Common myeloid progenitor, CD34-positive (primary cell): Measurements from ENCODE around the gene CNTN2.

Source experiments
- CTCF ChIA-PET: fragments of 350-600 bp; sonication (Branson Sonifier 250); formaldehyde crosslinking; loops from one replicate; lab custom pipeline; 2021; ENCODE audit warnings: antibody characterized with exemption; lab: Charles Lee
- POLR2A ChIA-PET: fragments of 350-600 bp; sonication (Branson Sonifier 250); formaldehyde crosslinking; loops from one replicate; lab custom pipeline; 2021; ENCODE audit warnings: antibody characterized with exemption; lab: Charles Lee
- DNase-seq, 3 donors: peaks; one replicate each; pipeline versions ENCODE4 v3.0.0 to v3.0.0-alpha.2; 2013
- H3K27ac ChIP-seq, 2 experiments: 1 replicate in 1 of 2; 2 replicates in 1 of 2; pipeline ENCODE4 v1.7.0; 2013; ENCODE audit warnings: inconsistent platforms in 2 of 2, low read length in 2 of 2, mild to moderate bottlenecking in 2 of 2, low read depth in 1 of 2, moderate library complexity in 1 of 2; ENCODE audit not compliant: severe bottlenecking in 2 of 2, insufficient read depth in 1 of 2, poor library complexity in 1 of 2
- H3K27me3 ChIP-seq, 5 experiments: replicated peaks in 2 of 5; 1 replicate in 3 of 5; 2 replicates in 2 of 5; pipeline versions ENCODE4 v1.6.1 to v1.7.0; 2013; ENCODE audit warnings: low read length in 4 of 5, mild to moderate bottlenecking in 2 of 5, moderate library complexity in 2 of 5, inconsistent platforms in 1 of 5; ENCODE audit not compliant: insufficient read depth in 5 of 5, control insufficient read depth in 4 of 5
- H3K36me3 ChIP-seq, 4 experiments: 1 replicate in 2 of 4; 2 replicates in 2 of 4; pipeline versions ENCODE4 v1.6.1 to v1.7.0; 2013; ENCODE audit warnings: low read length in 3 of 4, control low read depth in 1 of 4, mild to moderate bottlenecking in 1 of 4; ENCODE audit not compliant: control insufficient read depth in 4 of 4, insufficient read depth in 4 of 4
- H3K4me1 ChIP-seq, 4 experiments: 1 replicate in 3 of 4; 2 replicates in 1 of 4; pipeline versions ENCODE4 v1.6.1 to v1.7.1; 2013; ENCODE audit warnings: low read length in 3 of 4, mild to moderate bottlenecking in 3 of 4, control low read depth in 1 of 4, inconsistent platforms in 1 of 4, moderate library complexity in 1 of 4; ENCODE audit not compliant: control insufficient read depth in 4 of 4, insufficient read depth in 4 of 4; ENCODE audit errors: control extremely low read depth in 1 of 4
- H3K4me3 ChIP-seq, 7 experiments: 1 replicate in 4 of 7; 2 replicates in 3 of 7; pipeline versions ENCODE4 v1.5.1 to v1.7.0; 2013; ENCODE audit warnings: mild to moderate bottlenecking in 7 of 7, low read length in 6 of 7, moderate library complexity in 6 of 7, inconsistent platforms in 2 of 7, low read depth in 2 of 7, control low read depth in 1 of 7; ENCODE audit not compliant: insufficient read depth in 4 of 7, control insufficient read depth in 1 of 7; ENCODE audit errors: extremely low read depth in 1 of 7
- H3K9me3 ChIP-seq, 5 experiments: 1 replicate in 4 of 5; 2 replicates in 1 of 5; pipeline versions ENCODE4 v1.6.1 to v1.7.1; 2013; ENCODE audit warnings: low read length in 4 of 5, mild to moderate bottlenecking in 2 of 5, inconsistent platforms in 1 of 5, low read depth in 1 of 5, moderate library complexity in 1 of 5; ENCODE audit not compliant: control insufficient read depth in 4 of 5, insufficient read depth in 2 of 5; ENCODE audit errors: control extremely low read depth in 1 of 5
- WGBS: methylation state at CpG from one replicate; pipeline ENCODE4 v1.1.5; 2013; ENCODE audit not compliant: insufficient coverage; 5-methylcytosine and 5-hydroxymethylcytosine counted together

Gene CNTN2

GRCh38 chr1:205082431-205082830 is 39.4 kb downstream of the CNTN2 start:
- CTCF ChIA-PET: interaction anchor here (0.6 to 1.6 kb wide), 7 partner anchors 8 to 1423 kb away, joined by 3 to 5 read pairs (median 3); no protein-coding TSS in a partner anchor
- WGBS: 92% methylated on average over 3 of the region's 4 CpGs
- no peaks in the 10 kb centered on the region for H3K27me3 ChIP-seq
- peaks cover 6 to 30% (median 17%) of the 10 kb centered on the region in 4 experiments for H3K36me3 ChIP-seq
- H3K4me1 ChIP-seq: no peaks in the 10 kb centered on the region
- no peak overlapping the region for H3K27ac ChIP-seq
- no peaks in the 10 kb centered on the region for H3K9me3 ChIP-seq
- POLR2A ChIA-PET: no interaction called here
- H3K4me3 ChIP-seq: no peak overlapping the region
- no peak for DNase-seq

GRCh38 chr1:205084360-205084759 is 41.3 kb downstream of the CNTN2 start, which contains the start of gene TMEM81:
TSS of gene TMEM81 (minus strand) at chr1:205084460. CDS start at chr1:205084320, 140 bp downstream.
- Histone ChIP-seq H3K4me3 (no peak within 1 kb of the TSS), H3K4me1 (no peaks in the 10 kb centered on the region), H3K27me3 (no peaks in the 10 kb centered on the region), H3K27ac (no peak within 1 kb of the TSS), H3K9me3 (no peaks in the 10 kb centered on the region), H3K36me3 (peaks cover 8 to 46% (median 27%) of the 10 kb centered on the region in 4 experiments)
- ChIA-PET POLR2A (no interaction called here), CTCF (interaction anchor here (0.7 to 1.5 kb wide), 2 partner anchors 65 to 94 kb away, joined by 3 to 4 read pairs; no protein-coding TSS in a partner anchor)
- no CpG with 5 or more reads among the region's 2 CpGs for WGBS
- no peak for DNase-seq

- no peak overlapping the region for H3K4me3 ChIP-seq
- no CpG with 5 or more reads among the region's 3 CpGs for WGBS
- H3K36me3 ChIP-seq: peaks cover 12 to 73% (median 44%) of the 10 kb centered on the region in 4 experiments
- DNase-seq: no peak
- H3K4me1 ChIP-seq: no peaks in the 10 kb centered on the region
- no peaks in the 10 kb centered on the region for H3K9me3 ChIP-seq
- no peaks in the 10 kb centered on the region for H3K27me3 ChIP-seq
- ChIA-PET POLR2A (no interaction called here), CTCF (interaction anchor here (1.7 to 1.9 kb wide), 2 partner anchors 12 to 22 kb away, joined by 6 to 12 read pairs; no protein-coding TSS in a partner anchor)
- no peak overlapping the region for H3K27ac ChIP-seq
Observed at GRCh38 chr1:205088341-205088740, 45.3 kb downstream of the CNTN2 start.

- no peak for DNase-seq
- no peaks in the 10 kb centered on the region for H3K9me3 ChIP-seq
- POLR2A ChIA-PET: no interaction called here
- no peaks in the 10 kb centered on the region for H3K27me3 ChIP-seq
- WGBS: 91% methylated on average over 3 of the region's 4 CpGs
- CTCF ChIA-PET: interaction anchor here (0.9 to 2.0 kb wide), 4 partner anchors 11 to 97 kb away, joined by 3 to 4 read pairs (median 4); no protein-coding TSS in a partner anchor
- H3K4me1 ChIP-seq: no peaks in the 10 kb centered on the region
- no peak overlapping the region for H3K4me3 ChIP-seq
- peaks cover 18 to 75% (median 46%) of the 10 kb centered on the region in 4 experiments for H3K36me3 ChIP-seq
- no peak overlapping the region for H3K27ac ChIP-seq
Observed at GRCh38 chr1:205091043-205091740, 48.2 kb downstream of the CNTN2 start.

GRCh38 chr1:205095422-205095821 is 52.4 kb downstream of the CNTN2 start:
- no peaks in the 10 kb centered on the region for H3K27me3 ChIP-seq
- CTCF ChIA-PET: interaction anchor here (0.9 to 1.4 kb wide), 2 partner anchors 10 to 20 kb away, joined by 3 to 4 read pairs; no protein-coding TSS in a partner anchor
- H3K27ac ChIP-seq: no peak overlapping the region
- no peak for DNase-seq
- H3K4me1 ChIP-seq: no peaks in the 10 kb centered on the region
- POLR2A ChIA-PET: no interaction called here
- no peaks in the 10 kb centered on the region for H3K9me3 ChIP-seq
- H3K4me3 ChIP-seq: no peak overlapping the region
- peaks cover 35 to 87% (median 61%) of the 10 kb centered on the region in 4 experiments for H3K36me3 ChIP-seq

GRCh38 chr1:205098242-205098641 is 55.2 kb downstream of the CNTN2 start:
- no peak overlapping the region for H3K4me3 ChIP-seq
- H3K27me3 ChIP-seq: no peaks in the 10 kb centered on the region
- DNase-seq: no peak
- H3K4me1 ChIP-seq: no peaks in the 10 kb centered on the region
- CTCF ChIA-PET: interaction anchor here (1.3 kb wide), 1 partner anchor 12 kb away, joined by 4 read pairs; no protein-coding TSS in a partner anchor
- no peak overlapping the region for H3K27ac ChIP-seq
- peaks cover 34 to 86% (median 57%) of the 10 kb centered on the region in 4 experiments for H3K36me3 ChIP-seq
- H3K9me3 ChIP-seq: no peaks in the 10 kb centered on the region
- POLR2A ChIA-PET: no interaction called here

- H3K27me3 ChIP-seq: no peaks in the 10 kb centered on the region
- no peak overlapping the region for H3K4me3 ChIP-seq
- no peaks in the 10 kb centered on the region for H3K9me3 ChIP-seq
- H3K27ac ChIP-seq: no peak overlapping the region
- ChIA-PET CTCF (no interaction called here), POLR2A (no interaction called here)
- peaks cover 16 to 79% (median 52%) of the 10 kb centered on the region in 4 experiments for H3K36me3 ChIP-seq
- WGBS: no CpG with 5 or more reads among the region's 3 CpGs
- DNase-seq: no peak
- no peaks in the 10 kb centered on the region for H3K4me1 ChIP-seq
Observed at GRCh38 chr1:205102404-205102803, 59.4 kb downstream of the CNTN2 start.
